Measurements from ENCODE around the gene TMED6. TPM values are rescaled to one million over a fixed set of nuclear protein-coding genes. Genes with fewer than 3 reads are reported as not detected.

Gene TMED6
- total RNA-seq, 1 donor = not detected

- no peak overlapping the region for H3K4me3 ChIP-seq (ENCODE audit: low read depth, low read length)
- no peak for DNase-seq (ENCODE audit: low read depth)
- no peak for TF ChIP-seq CTCF (IDR thresholded peaks at IDR 0.05; ENCODE audit: insufficient read depth, low read depth, low read length)
Observed at GRCh38 chr16:69344171-69344570, 7.4 kb downstream of the TMED6 start.

DNA sequence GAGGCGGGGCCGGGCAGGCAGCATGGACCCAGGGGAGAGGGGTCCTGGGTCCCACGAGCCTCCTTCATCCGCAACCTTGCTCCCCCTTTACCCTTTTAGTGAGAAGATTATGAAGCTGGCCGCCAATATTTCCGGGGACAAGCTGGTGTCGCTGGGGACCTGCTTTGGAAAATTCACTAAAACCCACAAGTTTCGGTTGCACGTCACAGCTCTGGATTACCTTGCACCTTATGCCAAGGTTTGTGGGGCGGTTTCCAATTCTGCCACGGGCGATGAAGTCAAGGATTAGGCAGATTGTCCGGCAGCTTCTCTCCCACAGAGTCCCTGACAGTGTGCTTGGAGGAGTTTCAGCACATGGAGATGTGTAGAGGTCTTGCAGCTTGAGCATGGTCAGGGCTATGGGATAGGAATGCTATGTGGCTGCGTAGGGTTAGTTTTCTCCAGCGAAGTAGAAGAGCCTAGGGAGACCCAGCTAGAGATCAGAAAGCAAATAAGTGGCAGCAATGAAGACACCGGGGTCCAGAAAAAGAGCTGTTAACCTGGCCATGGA is 11.4 kb downstream of the TMED6 start:
- DNase-seq (ENCODE audit: low read depth) = no peak
- peak overlapping the region; percentile 94 for H3K4me3 ChIP-seq (ENCODE audit: low read depth, low read length)
- no peak for TF ChIP-seq CTCF (IDR thresholded peaks at IDR 0.05; ENCODE audit: insufficient read depth, low read depth, low read length)

DNA sequence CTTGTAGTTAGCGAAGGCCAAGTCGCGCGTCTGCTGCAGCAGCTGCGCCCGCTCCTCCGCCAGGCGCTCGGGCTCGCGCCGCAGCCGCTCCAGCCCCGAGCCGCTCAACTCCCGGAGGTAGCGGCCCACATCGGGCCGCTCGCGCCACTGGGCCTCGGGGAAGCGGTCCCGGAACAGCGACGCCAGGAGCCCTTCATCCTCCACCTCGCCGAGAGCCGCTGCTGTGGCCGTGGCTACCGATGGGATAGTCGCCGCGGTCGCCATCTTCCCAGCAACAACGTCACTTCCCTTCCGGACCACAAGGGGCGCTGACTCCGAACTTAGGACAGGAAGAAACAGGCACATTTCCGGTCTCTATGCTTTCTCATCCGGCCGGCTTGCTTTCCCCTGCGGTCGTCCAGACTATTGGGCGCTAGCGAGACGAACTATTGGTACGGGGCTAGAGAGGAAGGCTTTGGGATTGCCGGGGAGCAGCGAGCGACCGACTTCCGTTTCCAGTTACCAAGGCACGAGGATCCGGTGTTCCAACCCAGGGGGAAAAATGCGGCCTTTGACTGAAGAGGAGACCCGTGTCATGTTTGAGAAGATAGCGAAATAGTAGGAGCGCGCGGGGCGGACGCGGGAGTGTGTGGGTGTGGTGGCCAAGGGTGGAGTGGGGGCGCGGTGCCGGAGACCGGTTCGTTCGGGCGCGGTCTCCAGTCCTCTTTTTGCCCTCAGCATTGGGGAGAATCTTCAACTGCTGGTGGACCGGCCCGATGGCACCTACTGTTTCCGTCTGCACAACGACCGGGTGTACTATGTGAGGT is 12.1 kb downstream of the TMED6 start, which contains the start of the genes COG8 and NIP7:
Gene COG8 (minus strand): TSS at position 276 of the 806 bp plus-strand sequence. CDS start 12 bp downstream, at position 264.
Gene NIP7 (plus strand): TSS at position 484 of the 806 bp plus-strand sequence. CDS start 58 bp downstream, at position 542.
- TF ChIP-seq CTCF (IDR thresholded peaks at IDR 0.05; ENCODE audit: insufficient read depth, low read depth, low read length) = peak; percentile 84
- DNase-seq (ENCODE audit: low read depth) = peak; percentile 99
- peak within 1 kb of the TSS; percentile 94 for H3K4me3 ChIP-seq (ENCODE audit: low read depth, low read length)

DNA sequence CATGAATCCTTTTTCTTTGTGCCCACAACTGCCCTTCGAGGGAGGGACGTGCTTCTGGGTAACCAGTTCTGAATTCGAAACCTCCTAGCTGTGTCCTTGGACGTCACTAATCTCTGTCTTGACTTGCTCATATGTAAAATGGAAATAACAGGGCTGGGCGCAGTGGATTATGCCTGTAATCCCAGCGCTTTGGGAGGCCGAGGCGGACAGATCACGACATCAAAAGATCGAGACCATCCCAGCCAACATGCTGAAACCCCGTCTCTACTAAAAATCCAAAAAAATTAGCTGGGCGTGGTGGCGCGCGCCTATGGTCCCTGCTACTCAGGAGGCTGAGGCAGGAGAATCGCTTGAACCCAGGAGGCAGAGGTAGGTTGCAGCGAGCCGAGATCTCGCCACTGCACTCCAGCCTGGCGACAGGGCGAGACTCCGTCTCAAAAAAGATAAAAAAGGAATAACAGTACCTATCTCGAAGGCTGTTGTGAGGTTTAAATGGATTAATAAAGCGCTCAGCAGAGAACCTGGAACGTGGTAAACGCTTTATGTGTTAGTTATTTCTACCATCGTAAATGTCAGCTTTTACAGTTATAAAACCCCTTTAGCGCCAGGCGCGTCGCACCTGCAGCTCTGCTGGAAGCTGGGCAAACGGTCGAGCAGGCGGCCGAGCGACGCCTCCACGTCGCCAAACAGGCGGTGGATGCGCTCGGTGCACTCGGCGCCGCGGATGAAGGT is 12.9 kb downstream of the TMED6 start:
- peak overlapping the region; percentile 94 for H3K4me3 ChIP-seq (ENCODE audit: low read depth, low read length)
- DNase-seq (ENCODE audit: low read depth) = no peak
- TF ChIP-seq CTCF (IDR thresholded peaks at IDR 0.05; ENCODE audit: insufficient read depth, low read depth, low read length) = no peak

DNA sequence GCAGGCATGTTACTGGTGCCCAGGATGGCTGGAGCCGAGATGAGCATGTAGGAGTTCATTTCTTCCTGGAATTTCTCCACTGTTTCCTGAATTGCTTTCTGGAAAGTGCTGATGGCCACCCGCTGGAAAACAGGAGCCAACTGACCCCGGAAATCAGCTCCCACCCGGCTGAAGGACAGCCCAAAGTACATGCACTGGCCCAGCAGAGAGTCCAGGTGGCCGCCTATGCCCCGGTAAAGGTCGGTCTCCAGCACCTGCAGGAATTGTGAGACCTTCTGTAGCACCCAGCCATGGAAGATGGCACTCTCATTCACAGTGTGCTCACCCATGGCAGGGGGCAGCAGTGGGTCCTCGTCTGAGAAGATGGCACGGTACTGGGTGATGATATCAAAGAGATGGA is 16.9 kb downstream of the TMED6 start:
- DNase-seq (ENCODE audit: low read depth) = no peak
- no peak for TF ChIP-seq CTCF (IDR thresholded peaks at IDR 0.05; ENCODE audit: insufficient read depth, low read depth, low read length)
- no peak overlapping the region for H3K4me3 ChIP-seq (ENCODE audit: low read depth, low read length)

GRCh38 chr16:69330286-69331109 is 21.1 kb downstream of the TMED6 start, which contains the start of gene PDF:
Gene PDF (minus strand): TSS chr16:69330588. CDS start chr16:69330570, 18 bp downstream.
- H3K4me3 ChIP-seq (ENCODE audit: low read depth, low read length) = peak within 1 kb of the TSS; percentile 74
- DNase-seq (ENCODE audit: low read depth) = peak; percentile 92
- no peak for TF ChIP-seq CTCF (IDR thresholded peaks at IDR 0.05; ENCODE audit: insufficient read depth, low read depth, low read length)
